ENCODE data around the gene ZP3. TPM values are rescaled to one million over a fixed set of nuclear protein-coding genes. Genes with fewer than 3 reads are reported as not detected.
A peak's percentile ranks its signal among the peaks of the same experiment; 100 is the strongest.
"Not testable (repeated sequence)": the region's sequence is repeated elsewhere in the genome, so short reads cannot be mapped to it uniquely, and the experiment has no call there.

The ZP3 gene
- total RNA-seq, 1 experiment from 2014 or later: 3.8 TPM

DNA sequence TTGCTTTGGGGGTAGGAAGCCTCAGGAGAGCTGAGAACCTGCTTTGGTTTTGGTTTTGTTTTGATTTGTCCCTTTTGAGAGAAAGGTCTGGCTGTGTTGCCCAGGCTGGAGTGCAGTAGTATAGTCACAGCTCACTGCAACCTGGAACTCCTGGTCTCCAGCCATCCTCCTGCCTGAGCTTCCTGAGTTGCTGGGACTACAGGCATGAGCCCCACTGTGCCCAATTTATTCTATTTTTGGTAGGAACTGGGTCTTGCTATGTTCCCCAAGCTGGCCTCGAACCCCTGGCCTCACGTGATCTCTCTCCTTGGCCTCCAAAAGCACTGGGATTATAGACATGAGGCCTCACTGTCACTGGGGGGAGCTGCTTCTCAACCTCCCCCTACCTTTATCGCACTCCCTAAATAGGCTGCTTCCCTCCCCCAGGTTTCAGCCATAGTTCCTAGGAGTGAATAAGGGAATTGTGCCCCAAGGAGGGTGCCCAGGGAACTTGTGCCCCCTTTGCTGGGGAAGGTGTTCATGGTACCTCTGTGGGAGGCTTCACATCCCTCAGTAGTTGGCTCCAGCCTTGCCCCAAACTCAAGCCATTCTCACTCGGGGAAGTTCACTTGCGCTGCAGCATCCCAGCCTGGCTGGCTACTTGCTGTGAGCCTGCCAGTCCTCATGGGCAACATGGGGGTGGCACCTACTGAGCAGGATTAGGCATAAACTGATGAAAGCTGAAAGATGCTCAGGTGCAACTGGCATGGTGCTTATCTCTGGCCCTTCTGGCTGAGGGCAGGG, 18.1 kb downstream of the ZP3 start:
- not testable (repeated sequence) for DNase-seq (ENCODE audit: low read depth)

DNA sequence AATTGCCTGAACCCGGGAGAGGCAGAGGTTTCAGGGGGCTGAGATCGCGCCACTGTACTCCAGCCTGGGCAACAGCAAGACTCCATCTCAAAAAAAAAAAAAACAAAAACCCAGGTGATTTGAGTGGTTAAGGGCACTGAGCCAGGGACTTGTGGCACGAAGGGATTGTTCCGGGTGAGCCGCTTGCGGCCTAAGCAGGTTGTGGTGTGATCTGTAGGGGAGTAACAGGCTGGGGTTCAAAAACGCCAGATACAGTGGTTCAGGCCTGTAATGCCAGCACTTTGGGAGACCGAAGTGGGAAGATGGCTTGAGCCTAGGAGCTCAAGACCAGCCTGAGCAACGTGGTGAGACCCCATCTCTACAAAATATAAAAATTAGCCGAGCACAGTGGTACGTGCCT, 19.1 kb downstream of the ZP3 start:
- DNase-seq (ENCODE audit: low read depth): not testable (repeated sequence)

DNA sequence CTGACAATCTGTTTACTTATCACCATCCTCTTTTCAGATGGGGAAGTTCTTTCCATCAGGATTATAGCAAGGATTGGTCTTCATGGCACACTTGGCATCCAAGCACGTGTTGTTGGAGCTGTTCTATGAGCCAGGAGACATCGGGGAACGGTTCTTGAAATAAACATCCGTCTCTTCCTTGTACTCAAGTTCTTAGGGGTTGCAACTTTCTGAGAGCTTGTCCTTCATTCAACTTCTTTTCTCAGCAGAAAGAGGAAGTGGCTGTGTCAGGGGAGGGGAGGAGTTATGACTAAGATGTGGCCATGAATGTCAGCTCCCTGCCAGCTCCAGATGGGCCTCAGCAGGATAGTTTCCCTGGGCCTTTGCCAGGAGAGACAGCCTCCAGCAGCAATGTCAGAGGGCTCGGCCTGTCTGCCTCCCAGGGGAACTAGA, 20.8 kb downstream of the ZP3 start:
- peak; percentile 61 for DNase-seq (ENCODE audit: low read depth)

DNA sequence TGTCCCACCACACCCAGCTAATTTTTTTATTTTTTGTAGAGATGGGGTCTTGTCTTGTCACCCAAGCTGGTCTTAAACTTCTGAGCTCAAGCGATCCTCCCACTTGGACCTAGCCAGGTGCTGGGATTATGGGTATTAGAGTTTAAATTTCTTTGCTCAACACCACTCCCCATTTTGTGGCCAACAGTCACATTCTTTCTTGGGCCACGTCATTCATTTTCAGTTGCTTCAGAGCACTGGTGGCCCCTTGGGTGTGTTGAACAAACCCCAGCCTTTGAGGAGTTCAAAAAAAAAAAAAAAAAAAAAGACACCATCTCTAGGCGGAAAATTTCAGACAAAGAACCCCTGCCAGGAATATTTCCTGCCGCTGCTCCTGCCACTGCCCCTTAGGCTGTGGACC, 32.3 kb downstream of the ZP3 start:
- DNase-seq (ENCODE audit: low read depth): not testable (repeated sequence)

DNA sequence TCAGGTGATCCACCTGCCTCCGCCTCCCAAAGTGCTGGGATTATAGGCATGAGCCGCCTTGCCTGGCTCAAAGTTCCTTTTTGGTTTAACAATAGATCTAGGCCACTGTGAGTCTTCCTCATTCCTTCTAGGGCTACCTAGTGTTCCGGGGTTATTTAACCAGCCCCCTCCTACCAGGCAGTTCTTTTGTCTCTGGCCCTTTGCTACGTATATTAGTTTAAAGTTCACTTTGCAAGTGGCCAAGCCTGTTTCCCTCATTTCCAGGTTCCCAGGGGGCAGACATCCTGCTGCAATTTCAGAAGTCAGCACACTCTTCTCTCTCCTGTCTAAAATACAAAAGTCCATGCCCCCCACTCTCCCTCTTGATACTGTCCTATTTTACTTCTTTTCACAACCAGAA, 33.8 kb downstream of the ZP3 start:
- DNase-seq (ENCODE audit: low read depth): not testable (repeated sequence)

DNA sequence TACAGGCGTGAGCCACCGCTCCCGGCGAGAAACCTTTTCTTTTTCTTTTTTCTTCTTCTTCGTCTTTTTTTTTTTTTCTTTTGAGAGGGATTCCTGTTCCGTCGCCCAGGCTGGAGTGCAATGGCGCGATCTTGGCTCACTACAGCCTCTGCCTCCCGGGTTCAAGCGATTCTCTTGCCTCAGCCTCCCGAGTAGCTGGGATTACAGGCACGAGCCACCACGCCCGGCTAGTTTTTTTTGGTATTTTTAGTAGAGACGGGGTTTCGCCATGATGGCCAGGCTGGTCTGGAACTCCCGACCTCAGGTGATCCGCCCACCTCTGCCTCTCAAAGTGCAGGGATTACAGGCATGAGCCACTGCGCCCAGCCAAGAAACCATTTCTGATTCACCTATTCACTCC, 36.0 kb downstream of the ZP3 start:
- DNase-seq (ENCODE audit: low read depth): not testable (repeated sequence)

DNA sequence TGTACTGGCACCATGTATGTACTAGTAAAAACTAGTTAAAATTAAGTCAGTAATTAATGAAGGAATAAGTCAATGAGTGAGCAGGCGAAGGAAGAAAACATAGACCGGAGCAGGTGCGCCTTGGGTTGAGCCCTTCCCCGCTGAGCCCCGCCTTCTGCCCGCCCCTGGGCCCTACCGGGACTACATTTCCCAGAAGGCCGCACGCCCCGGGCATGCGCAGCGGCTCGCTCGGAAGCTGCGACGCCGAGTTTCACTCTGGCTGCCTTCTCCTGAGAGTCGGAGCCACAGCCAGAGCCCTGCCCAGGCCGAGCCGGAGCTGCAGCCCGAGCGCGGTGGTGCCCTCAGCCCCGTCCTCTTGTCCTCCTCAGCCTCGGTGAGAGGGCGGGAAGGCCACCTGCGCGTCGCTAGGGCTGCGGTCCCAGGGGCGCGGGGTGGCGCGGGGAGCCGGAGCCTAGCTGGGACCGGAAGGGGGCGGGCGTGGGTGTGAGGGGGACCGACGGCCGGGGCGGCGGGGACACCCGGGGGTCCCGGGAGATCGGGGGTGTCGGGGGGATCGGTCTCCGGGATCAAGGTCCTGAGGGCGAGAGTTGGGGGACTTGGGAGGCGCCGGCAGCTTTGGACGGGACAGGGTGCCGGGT, 36.8 kb downstream of the ZP3 start, which contains the start of gene DTX2:
Gene DTX2 (plus strand): TSS at position 246 of the 638 bp plus-strand sequence. CDS start 18,801 bp downstream, outside the sequence.
- not testable (repeated sequence) for DNase-seq (ENCODE audit: low read depth)

DNA sequence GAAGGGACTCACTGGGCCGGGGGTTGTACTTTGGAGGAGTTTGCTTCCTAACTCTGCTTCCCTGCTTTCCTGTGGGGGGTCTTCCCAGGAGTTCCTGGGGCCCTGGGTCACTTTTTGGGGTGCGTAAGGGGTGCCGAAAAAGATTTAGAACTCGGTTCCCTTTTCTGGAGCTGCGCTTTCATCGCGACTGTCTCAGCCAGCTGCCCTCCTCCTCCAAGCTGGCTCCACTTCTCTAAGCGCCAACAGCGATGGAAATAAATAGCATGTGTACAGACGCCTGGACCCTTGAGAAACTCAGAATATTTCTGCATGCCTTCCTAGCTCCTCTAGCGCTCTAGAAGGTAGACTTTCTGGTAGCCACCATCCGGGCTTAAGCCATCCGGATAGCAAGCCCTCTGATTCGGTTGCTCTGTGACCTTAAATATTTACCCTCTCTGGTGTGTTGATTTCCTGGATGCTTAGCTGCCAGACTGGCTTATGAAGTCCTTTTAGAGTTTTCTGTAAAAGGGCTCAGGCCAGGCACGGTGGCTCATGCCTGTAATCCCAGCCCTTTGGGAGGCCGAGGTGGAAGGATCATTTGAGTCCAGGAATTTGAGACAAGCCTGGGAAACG, 37.6 kb downstream of the ZP3 start:
- DNase-seq (ENCODE audit: low read depth): not testable (repeated sequence)

DNA sequence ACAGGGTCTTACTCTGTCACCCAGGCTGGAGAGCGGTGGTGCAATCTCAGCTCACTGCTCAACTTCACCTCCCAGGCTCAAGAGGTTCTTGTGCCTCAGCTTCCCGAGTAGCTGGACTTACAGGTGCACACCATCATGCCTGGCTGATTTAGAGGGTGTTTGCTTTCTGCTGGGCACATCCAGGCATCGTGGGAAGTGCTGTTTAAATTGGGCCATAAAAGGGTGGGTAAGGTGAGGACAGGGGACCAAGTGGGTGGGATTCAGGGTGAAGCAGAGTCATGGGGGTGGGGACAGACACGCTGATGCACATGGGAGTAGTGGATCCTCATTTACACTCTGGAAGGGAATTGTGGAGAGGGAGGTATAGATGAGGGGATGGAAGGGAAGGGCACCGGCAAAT, 40.2 kb downstream of the ZP3 start:
- DNase-seq (ENCODE audit: low read depth): not testable (repeated sequence)

DNA sequence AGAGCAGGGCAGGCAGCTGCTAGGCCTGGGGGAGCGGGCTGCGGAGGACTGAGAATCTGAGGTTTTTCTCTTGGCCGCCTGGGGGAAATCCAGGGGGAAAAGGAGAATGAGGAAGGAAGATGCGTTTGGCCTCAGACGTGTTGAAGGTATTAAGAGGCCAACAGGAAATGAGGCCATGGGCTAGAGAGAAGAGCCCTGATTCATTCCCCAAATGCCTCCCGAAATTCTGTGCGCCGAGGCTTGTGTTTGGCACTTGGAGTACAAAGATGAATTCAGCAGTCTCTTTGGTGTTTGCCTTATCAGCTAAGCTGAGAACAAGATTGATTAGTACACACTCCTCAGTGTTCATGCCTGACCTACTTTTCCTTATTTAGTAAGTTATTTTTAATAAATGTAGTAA, 41.2 kb downstream of the ZP3 start:
- not testable (repeated sequence) for DNase-seq (ENCODE audit: low read depth)

DNA sequence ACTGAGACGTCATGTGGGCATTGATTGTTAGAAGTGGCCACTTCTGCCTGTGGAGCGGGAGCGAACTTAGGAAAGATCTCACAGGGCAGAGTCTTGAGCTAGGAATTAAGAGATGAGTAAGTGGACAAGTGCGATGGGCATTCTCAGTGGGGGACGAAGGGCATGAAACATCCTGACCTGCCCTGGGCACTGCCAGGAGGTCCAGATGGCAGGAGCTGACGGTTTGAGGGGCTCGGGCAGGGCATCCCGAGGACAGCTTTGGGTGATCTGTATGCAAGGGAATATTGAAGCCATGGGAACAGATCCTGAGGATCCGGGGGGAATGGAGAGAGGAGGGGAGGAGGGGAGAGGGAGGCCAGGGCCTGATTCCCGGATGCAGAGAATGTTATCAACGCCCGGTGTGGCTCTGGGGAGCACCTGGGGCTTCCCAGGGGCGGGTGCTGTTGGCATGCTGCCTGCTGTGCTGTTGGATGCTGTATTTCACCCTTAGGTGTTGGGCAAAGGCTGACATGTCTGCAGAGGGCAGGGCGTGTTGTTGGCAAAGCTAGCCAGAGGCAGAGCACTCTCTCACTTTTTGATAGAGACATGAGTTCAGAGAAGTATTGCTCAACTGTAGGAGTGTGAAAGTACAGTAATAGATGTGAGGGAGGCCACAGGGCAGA, 43.1 kb downstream of the ZP3 start:
- not testable (repeated sequence) for DNase-seq (ENCODE audit: low read depth)

DNA sequence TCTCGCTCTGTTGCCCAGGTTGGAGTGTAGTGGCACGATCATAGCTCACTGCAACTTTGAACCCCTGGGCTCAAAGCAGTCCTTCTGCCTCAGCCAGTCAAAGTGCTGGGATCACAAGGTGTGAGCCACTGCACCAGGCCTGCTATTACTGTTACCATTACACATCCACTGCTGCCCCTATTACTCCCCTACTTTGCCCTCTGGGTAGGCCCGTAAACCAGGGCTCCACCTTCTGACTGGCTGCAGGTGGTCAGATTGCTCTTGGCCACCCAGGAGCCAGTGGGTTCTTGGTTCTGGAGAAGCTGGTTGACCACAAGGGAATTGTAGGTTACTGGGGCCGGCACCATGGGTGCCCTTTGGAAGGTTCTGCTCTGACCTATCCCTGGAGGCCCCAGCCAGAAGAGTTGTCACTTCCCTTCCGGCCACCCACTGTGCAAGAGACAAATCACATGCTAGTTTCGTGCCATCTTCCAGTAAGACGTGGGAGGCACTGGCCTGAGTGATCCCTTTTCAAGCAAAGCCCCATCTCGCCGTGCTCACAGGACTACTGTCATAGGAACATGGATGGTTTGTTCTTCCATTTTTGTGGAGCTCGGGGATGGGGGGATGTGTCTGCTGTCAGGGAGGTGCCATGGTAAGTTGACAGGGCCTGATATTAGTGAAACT, 46.9 kb downstream of the ZP3 start:
- not testable (repeated sequence) for DNase-seq (ENCODE audit: low read depth)

DNA sequence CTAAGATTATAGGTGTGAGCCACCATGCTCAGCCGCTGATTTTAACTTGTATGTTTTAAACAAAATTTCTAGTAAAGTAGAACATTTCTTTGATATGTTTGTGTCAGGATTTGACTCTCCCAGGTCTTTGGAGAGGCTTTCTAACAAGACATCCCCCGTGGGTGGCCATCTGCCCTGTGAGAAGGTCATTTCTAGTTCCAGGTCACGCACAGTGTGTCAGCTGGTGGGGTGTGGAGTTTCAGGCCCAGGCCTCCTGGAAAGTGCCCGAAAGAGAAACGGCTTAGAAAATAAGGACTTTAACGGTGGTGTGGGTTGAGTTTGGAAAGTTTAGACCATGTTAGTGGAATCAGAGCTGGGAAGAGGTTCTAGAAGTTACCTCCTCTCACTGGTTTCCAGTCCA, 48.3 kb downstream of the ZP3 start:
- not testable (repeated sequence) for DNase-seq (ENCODE audit: low read depth)

DNA sequence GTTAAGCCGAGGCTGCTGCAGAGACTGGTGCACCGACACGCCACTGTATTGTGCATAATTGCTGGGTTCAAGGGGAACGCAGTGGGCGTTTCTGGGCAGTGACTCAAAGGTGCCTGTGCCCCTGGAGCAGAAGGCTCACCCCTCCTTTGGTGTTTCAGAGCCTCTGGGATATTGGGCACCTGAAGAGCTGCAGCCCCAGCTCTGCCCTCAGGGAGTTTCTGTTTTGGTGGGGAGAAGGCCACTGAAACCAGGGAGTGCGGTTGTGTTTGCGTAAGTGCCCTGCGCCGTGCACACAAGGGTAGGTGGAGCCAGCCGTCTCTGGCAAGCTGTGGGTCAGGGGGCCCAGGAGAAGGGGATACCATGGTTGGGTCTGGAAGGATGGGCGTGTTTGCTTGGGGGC, 51.5 kb downstream of the ZP3 start:
- DNase-seq (ENCODE audit: low read depth): not testable (repeated sequence)

DNA sequence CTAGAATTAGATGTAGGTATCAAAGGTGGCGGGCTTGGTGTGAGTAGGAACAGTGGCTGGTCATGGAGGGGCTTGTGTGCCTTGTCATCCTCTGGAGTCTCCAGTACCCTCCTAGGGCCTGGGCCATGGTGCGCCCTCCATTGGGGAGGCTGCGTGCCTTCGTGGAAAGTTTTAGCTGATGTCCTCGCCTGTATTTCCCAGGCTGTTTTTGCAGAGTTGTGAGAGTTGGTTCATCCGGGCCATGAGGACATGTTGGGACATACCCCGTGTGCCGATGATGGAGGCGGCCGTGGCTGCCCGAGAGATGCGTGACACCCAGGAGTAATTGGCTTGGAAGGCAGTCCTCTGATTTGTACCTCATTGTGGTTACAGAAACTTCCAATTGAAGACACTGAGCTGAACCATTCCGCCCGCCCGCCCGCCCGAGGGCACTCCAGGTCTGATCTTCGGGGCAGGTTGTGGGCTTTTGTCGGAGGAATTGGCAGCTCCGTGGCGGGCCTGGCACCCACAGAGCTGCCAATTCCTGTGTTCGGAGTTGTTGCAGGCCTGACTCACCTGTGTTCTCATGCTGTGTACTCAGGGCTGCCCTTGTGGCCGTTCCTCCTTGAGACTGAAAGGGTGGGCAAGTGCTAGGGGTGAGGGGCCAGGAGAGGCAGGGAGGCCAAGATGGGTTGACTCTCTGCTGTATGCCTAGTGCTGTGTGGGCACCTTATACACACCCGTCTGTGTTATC, 52.2 kb downstream of the ZP3 start:
- not testable (repeated sequence) for DNase-seq (ENCODE audit: low read depth)

DNA sequence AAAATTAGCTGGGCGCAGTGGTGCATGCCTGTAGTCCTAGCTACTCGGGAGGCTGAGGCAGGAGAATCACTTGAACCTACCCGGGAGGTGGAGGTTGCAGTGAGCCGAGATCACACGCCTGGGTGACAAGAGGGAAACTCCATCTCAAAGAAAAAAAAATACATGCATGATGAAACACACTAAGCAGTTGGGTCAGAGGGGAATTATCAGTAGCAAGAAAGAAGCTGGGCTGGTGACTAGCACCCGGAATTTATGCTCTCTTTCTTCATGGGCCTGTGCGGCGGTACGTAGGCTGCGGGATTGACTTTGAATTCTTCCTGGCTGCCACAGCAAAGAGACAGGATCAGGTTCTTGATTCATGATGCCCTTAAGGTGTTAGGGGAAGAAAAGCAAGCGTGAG, 54.9 kb downstream of the ZP3 start:
- not testable (repeated sequence) for DNase-seq (ENCODE audit: low read depth)

DNA sequence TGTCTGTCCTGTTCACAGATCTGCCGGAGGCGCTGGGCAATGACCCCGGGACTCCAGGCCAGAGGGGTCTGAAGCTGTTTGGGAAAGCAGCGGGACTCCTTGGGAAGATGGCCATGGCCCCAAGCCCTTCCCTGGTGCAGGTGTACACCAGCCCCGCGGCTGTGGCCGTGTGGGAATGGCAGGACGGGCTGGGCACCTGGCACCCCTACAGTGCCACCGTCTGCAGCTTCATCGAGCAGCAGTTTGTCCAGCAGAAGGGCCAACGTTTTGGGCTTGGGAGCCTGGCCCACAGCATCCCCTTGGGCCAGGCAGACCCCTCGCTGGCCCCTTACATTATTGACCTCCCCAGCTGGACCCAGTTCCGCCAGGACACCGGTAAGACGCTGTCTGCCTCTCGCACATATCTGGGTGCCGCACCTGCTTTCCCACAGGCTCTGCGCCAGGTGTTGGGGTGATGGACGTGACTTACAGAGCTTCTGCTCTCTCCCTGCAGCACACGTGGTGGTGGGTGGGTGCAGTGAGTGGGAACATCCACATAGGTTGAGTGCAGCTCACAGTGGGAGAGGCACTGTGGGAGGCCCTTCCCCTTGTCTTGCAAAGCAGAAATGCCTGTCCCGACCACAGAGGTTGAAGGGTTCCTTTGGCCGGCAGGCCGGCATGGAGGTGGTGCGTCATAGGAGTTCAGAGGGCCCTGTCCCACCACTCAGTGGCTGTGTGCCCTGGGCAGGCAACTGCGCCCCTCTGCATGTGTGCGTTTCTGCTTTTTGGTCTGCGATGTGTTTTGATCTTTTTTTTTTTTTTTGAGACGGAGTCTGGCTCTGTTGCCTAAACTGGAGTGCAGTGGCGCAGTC, 55.9 kb downstream of the ZP3 start:
- not testable (repeated sequence) for DNase-seq (ENCODE audit: low read depth)

DNA sequence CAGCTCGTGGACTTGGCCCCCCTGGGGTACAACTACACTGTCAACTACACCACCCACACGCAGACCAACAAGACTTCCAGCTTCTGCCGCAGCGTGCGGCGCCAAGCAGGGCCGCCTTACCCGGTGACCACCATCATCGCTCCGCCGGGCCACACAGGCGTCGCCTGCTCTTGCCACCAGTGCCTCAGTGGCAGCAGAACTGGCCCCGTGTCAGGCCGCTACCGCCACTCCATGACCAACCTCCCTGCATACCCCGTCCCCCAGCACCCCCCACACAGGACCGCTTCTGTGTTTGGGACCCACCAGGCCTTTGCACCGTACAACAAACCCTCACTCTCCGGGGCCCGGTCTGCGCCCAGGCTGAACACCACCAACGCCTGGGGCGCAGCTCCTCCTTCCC, 57.9 kb downstream of the ZP3 start:
- DNase-seq (ENCODE audit: low read depth): not testable (repeated sequence)

DNA sequence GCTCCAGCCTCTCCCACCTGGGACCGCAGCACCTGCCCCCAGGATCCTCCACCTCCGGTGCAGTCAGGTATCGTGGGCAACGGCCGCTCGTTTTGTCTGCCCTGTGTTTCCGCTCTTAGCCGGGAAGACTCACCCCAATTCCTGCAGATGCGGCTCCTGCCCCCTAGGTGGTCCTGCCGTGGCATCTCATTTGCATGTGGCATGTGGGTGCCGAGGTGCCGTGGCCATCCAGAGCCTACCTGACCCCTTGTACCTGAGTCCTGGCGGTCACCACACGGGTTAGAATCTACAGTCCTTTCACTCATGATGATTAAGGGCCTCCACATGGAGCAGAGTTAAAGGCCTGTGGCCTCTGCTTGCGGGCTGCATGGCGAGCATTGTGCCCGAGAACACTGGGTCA, 58.3 kb downstream of the ZP3 start:
- DNase-seq (ENCODE audit: low read depth): not testable (repeated sequence)

DNA sequence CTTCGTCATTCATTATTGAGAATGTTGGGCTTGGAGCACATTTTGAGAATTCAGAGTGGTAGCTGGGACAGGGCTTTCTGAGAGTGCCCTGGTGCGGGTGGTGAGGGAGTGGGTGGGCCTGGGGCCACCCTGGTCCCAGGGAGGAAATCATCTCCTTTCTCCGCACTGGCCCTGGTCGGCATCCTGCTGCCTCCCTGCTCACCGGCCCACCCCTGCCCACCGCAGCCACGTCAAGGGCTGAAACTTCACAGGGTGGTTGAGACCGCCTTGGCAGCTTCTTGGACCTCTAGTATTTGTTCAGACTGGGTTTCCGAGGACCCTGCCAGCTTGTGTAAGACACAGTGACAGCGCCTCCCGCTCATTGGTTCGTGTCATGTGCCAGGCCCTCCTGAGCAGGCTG, 59.7 kb downstream of the ZP3 start:
- not testable (repeated sequence) for DNase-seq (ENCODE audit: low read depth)
